Measurements from ENCODE around the gene TARBP2.

Gene TARBP2

GRCh38 chr12:53497461-53497860, 3.6 kb upstream of the TARBP2 start:
- no peak for DNase-seq

- no peak for DNase-seq
Measured at GRCh38 chr12:53498235-53498630, 2.9 kb upstream of the TARBP2 start.

GRCh38 chr12:53499266-53500141, 1.6 kb upstream of the TARBP2 start, which contains the start of gene MAP3K12:
Gene MAP3K12, minus strand, starts transcription at chr12:53499458. Its CDS starts 12,067 bp downstream, at chr12:53487391.
- DNase-seq: peak; percentile 29

- no peak for DNase-seq
Measured at GRCh38 chr12:53500142-53500775, 824 bp upstream of the TARBP2 start.

- DNase-seq: no peak
Measured at GRCh38 chr12:53501615-53502181, 615 bp downstream of the TARBP2 start.

- DNase-seq: no peak
Measured at GRCh38 chr12:53502331-53502730, 1.2 kb downstream of the TARBP2 start.

GRCh38 chr12:53502983-53503728, 2.1 kb downstream of the TARBP2 start:
- no peak for DNase-seq

GRCh38 chr12:53504004-53504920, 3.2 kb downstream of the TARBP2 start:
- no peak for DNase-seq

- DNase-seq: no peak
Measured at GRCh38 chr12:53505086-53505485, 4.0 kb downstream of the TARBP2 start.

GRCh38 chr12:53505555-53506449, 4.7 kb downstream of the TARBP2 start:
- no peak for DNase-seq

GRCh38 chr12:53506450-53506785, 5.3 kb downstream of the TARBP2 start:
- DNase-seq: no peak

GRCh38 chr12:53506881-53507602, 6.0 kb downstream of the TARBP2 start, which contains the start of gene NPFF:
Gene NPFF, minus strand, starts transcription at chr12:53507484. Its CDS starts 10 bp downstream, at chr12:53507474.
- no peak for DNase-seq

- DNase-seq: no peak
Measured at GRCh38 chr12:53507603-53507885, 6.5 kb downstream of the TARBP2 start.

- DNase-seq: peak; percentile 80
Measured at GRCh38 chr12:53508534-53509170, 7.6 kb downstream of the TARBP2 start.

GRCh38 chr12:53510181-53510812, 9.2 kb downstream of the TARBP2 start:
- DNase-seq: no peak

GRCh38 chr12:53513712-53514410, 12.8 kb downstream of the TARBP2 start:
- DNase-seq: no peak

GRCh38 chr12:53514628-53515290, 13.7 kb downstream of the TARBP2 start:
- no peak for DNase-seq

- DNase-seq: no peak
Measured at GRCh38 chr12:53515291-53515680, 14.2 kb downstream of the TARBP2 start.

All from NCI-H774 (cell line).